Common myeloid progenitor, CD34-positive (primary cell): ENCODE measurements around the gene OR2T11.
A peak's percentile ranks its signal among the peaks of the same experiment; 100 is the strongest.

ENCODE experiments used
- CTCF ChIA-PET: fragments of 350-600 bp; sonication (Branson Sonifier 250); formaldehyde crosslinking; loops from one replicate; lab custom pipeline; 2021; ENCODE audit warnings: antibody characterized with exemption; lab: Charles Lee
- POLR2A ChIA-PET: fragments of 350-600 bp; sonication (Branson Sonifier 250); formaldehyde crosslinking; loops from one replicate; lab custom pipeline; 2021; ENCODE audit warnings: antibody characterized with exemption; lab: Charles Lee
- DNase-seq, 3 donors: peaks; one replicate each; pipeline versions ENCODE4 v3.0.0 to v3.0.0-alpha.2; 2013
- H3K27ac ChIP-seq, 2 experiments: 1 replicate in 1 of 2; 2 replicates in 1 of 2; pipeline ENCODE4 v1.7.0; 2013; ENCODE audit warnings: inconsistent platforms in 2 of 2, low read length in 2 of 2, mild to moderate bottlenecking in 2 of 2, low read depth in 1 of 2, moderate library complexity in 1 of 2; ENCODE audit not compliant: severe bottlenecking in 2 of 2, insufficient read depth in 1 of 2, poor library complexity in 1 of 2
- H3K27me3 ChIP-seq, 5 experiments: replicated peaks in 2 of 5; 1 replicate in 3 of 5; 2 replicates in 2 of 5; pipeline versions ENCODE4 v1.6.1 to v1.7.0; 2013; ENCODE audit warnings: low read length in 4 of 5, mild to moderate bottlenecking in 2 of 5, moderate library complexity in 2 of 5, inconsistent platforms in 1 of 5; ENCODE audit not compliant: insufficient read depth in 5 of 5, control insufficient read depth in 4 of 5
- H3K36me3 ChIP-seq, 4 experiments: 1 replicate in 2 of 4; 2 replicates in 2 of 4; pipeline versions ENCODE4 v1.6.1 to v1.7.0; 2013; ENCODE audit warnings: low read length in 3 of 4, control low read depth in 1 of 4, mild to moderate bottlenecking in 1 of 4; ENCODE audit not compliant: control insufficient read depth in 4 of 4, insufficient read depth in 4 of 4
- H3K4me1 ChIP-seq, 4 experiments: 1 replicate in 3 of 4; 2 replicates in 1 of 4; pipeline versions ENCODE4 v1.6.1 to v1.7.1; 2013; ENCODE audit warnings: low read length in 3 of 4, mild to moderate bottlenecking in 3 of 4, control low read depth in 1 of 4, inconsistent platforms in 1 of 4, moderate library complexity in 1 of 4; ENCODE audit not compliant: control insufficient read depth in 4 of 4, insufficient read depth in 4 of 4; ENCODE audit errors: control extremely low read depth in 1 of 4
- H3K4me3 ChIP-seq, 7 experiments: 1 replicate in 4 of 7; 2 replicates in 3 of 7; pipeline versions ENCODE4 v1.5.1 to v1.7.0; 2013; ENCODE audit warnings: mild to moderate bottlenecking in 7 of 7, low read length in 6 of 7, moderate library complexity in 6 of 7, inconsistent platforms in 2 of 7, low read depth in 2 of 7, control low read depth in 1 of 7; ENCODE audit not compliant: insufficient read depth in 4 of 7, control insufficient read depth in 1 of 7; ENCODE audit errors: extremely low read depth in 1 of 7
- H3K9me3 ChIP-seq, 5 experiments: 1 replicate in 4 of 5; 2 replicates in 1 of 5; pipeline versions ENCODE4 v1.6.1 to v1.7.1; 2013; ENCODE audit warnings: low read length in 4 of 5, mild to moderate bottlenecking in 2 of 5, inconsistent platforms in 1 of 5, low read depth in 1 of 5, moderate library complexity in 1 of 5; ENCODE audit not compliant: control insufficient read depth in 4 of 5, insufficient read depth in 2 of 5; ENCODE audit errors: control extremely low read depth in 1 of 5
- WGBS: methylation state at CpG from one replicate; pipeline ENCODE4 v1.1.5; 2013; ENCODE audit not compliant: insufficient coverage; 5-methylcytosine and 5-hydroxymethylcytosine counted together

The OR2T11 gene

GRCh38 chr1:248630551-248630950 is 4.3 kb downstream of the OR2T11 start:
- Histone ChIP-seq H3K9me3 (no peaks in the 10 kb centered on the region), H3K36me3 (no peaks in the 10 kb centered on the region), H3K4me1 (no peaks in the 10 kb centered on the region), H3K4me3 (no peak overlapping the region), H3K27me3 (no peaks in the 10 kb centered on the region), H3K27ac (no peak overlapping the region)
- WGBS = 100% methylated on average over 1 of the region's 2 CpGs
- ChIA-PET POLR2A (no interaction called here), CTCF (no interaction called here)
- DNase-seq = no peak

- CTCF ChIA-PET = no interaction called here
- Histone ChIP-seq H3K4me1 (no peaks in the 10 kb centered on the region), H3K9me3 (no peaks in the 10 kb centered on the region), H3K27me3 (no peaks in the 10 kb centered on the region), H3K4me3 (no peak overlapping the region), H3K27ac (no peak overlapping the region), H3K36me3 (no peaks in the 10 kb centered on the region)
- WGBS = 96% methylated on average over 9 of the region's 9 CpGs
- POLR2A ChIA-PET = no interaction called here
- DNase-seq = no peak
Observed at GRCh38 chr1:248627971-248628844, 6.7 kb downstream of the OR2T11 start.

- Histone ChIP-seq H3K4me3 (no peak overlapping the region), H3K36me3 (no peaks in the 10 kb centered on the region), H3K9me3 (no peaks in the 10 kb centered on the region), H3K4me1 (no peaks in the 10 kb centered on the region), H3K27me3 (no peaks in the 10 kb centered on the region), H3K27ac (no peak overlapping the region)
- whole genome bisulfite sequencing = 100% methylated on average over 5 of the region's 5 CpGs
- POLR2A ChIA-PET = no interaction called here
- CTCF ChIA-PET = interaction anchor here (1.7 kb wide), 2 partner anchors 12 to 181 kb away, joined by 4 to 10 read pairs; no protein-coding TSS in a partner anchor
- no peak for DNase-seq
Observed at GRCh38 chr1:248625971-248626370, 8.9 kb downstream of the OR2T11 start.

- Histone ChIP-seq H3K27ac (no peak overlapping the region), H3K27me3 (no peaks in the 10 kb centered on the region), H3K36me3 (no peaks in the 10 kb centered on the region), H3K9me3 (no peaks in the 10 kb centered on the region), H3K4me1 (no peaks in the 10 kb centered on the region), H3K4me3 (no peak overlapping the region)
- POLR2A ChIA-PET = no interaction called here
- WGBS = 94% methylated on average over 3 of the region's 4 CpGs
- DNase-seq = no peak
- CTCF ChIA-PET = interaction anchor here (1.3 to 4.2 kb wide), 5 partner anchors 11 to 182 kb away, joined by 4 to 13 read pairs (median 6); no protein-coding TSS in a partner anchor
Observed at GRCh38 chr1:248625166-248625565, 9.7 kb downstream of the OR2T11 start.

- no peaks in the 10 kb centered on the region for H3K27me3 ChIP-seq
- ChIA-PET CTCF (interaction anchor here (0.6 to 6.3 kb wide), 16 partner anchors 8 to 191 kb away, joined by 3 to 58 read pairs (median 4); no protein-coding TSS in a partner anchor), POLR2A (no interaction called here)
- 68% methylated on average over 4 of the region's 4 CpGs for WGBS
- H3K36me3 ChIP-seq = no peaks in the 10 kb centered on the region
- no peak overlapping the region for H3K27ac ChIP-seq
- peak; percentile 49 to 73 (median 69) for DNase-seq
- no peaks in the 10 kb centered on the region for H3K4me1 ChIP-seq
- H3K9me3 ChIP-seq = no peaks in the 10 kb centered on the region
- no peak overlapping the region for H3K4me3 ChIP-seq
Observed at GRCh38 chr1:248622570-248623001, 12.3 kb downstream of the OR2T11 start.

- no peaks in the 10 kb centered on the region for H3K4me1 ChIP-seq
- H3K4me3 ChIP-seq = no peak overlapping the region
- DNase-seq = no peak
- H3K9me3 ChIP-seq = no peaks in the 10 kb centered on the region
- CTCF ChIA-PET = interaction anchor here (0.7 to 6.3 kb wide), 10 partner anchors 9 to 684 kb away, joined by 3 to 58 read pairs (median 5); no protein-coding TSS in a partner anchor
- no peaks in the 10 kb centered on the region for H3K27me3 ChIP-seq
- H3K36me3 ChIP-seq = no peaks in the 10 kb centered on the region
- POLR2A ChIA-PET = no interaction called here
- 96% methylated on average over 5 of the region's 7 CpGs for WGBS
- H3K27ac ChIP-seq = no peak overlapping the region
Observed at GRCh38 chr1:248621770-248622169, 13.1 kb downstream of the OR2T11 start.

GRCh38 chr1:248618878-248619277 is 16.0 kb downstream of the OR2T11 start:
- H3K27ac ChIP-seq = no peak overlapping the region
- CTCF ChIA-PET = interaction anchor here (2.2 to 6.3 kb wide), 2 partner anchors 9 to 187 kb away, joined by 7 to 58 read pairs; no protein-coding TSS in a partner anchor
- POLR2A ChIA-PET = no interaction called here
- no peak overlapping the region for H3K4me3 ChIP-seq
- no peaks in the 10 kb centered on the region for H3K36me3 ChIP-seq
- no peaks in the 10 kb centered on the region for H3K4me1 ChIP-seq
- peak; percentile 47 to 61 (median 51) for DNase-seq
- whole genome bisulfite sequencing = 0% methylated on average over 2 of the region's 3 CpGs
- H3K27me3 ChIP-seq = no peaks in the 10 kb centered on the region
- no peaks in the 10 kb centered on the region for H3K9me3 ChIP-seq
